Activated effector memory CD4-positive, alpha-beta T cell treated with Interleukin-2 at 50 U/mL for 16 hours (primary cell): ENCODE measurements around the gene UNG.
"Not testable (repeated sequence)": the region's sequence is repeated elsewhere in the genome, so short reads cannot be mapped to it uniquely, and the experiment has no call there.

Source experiments
- DNase-seq: peaks from one replicate; pipeline ENCODE4 v3.0.0-alpha.2; 2020

UNG gene

GRCh38 chr12:109097435-109098182, at the start of gene UNG:
Gene UNG, plus strand, starts transcription at chr12:109097597. Its CDS starts 83 bp downstream, at chr12:109097680.
- peak; percentile 96 for DNase-seq

- not testable (repeated sequence) for DNase-seq
Measured at GRCh38 chr12:109048706-109049105, 48.7 kb upstream of the UNG start.

- not testable (repeated sequence) for DNase-seq
Measured at GRCh38 chr12:109049794-109050193, 47.6 kb upstream of the UNG start.

- no peak for DNase-seq
Measured at GRCh38 chr12:109052097-109052413, 45.3 kb upstream of the UNG start.

DNA sequence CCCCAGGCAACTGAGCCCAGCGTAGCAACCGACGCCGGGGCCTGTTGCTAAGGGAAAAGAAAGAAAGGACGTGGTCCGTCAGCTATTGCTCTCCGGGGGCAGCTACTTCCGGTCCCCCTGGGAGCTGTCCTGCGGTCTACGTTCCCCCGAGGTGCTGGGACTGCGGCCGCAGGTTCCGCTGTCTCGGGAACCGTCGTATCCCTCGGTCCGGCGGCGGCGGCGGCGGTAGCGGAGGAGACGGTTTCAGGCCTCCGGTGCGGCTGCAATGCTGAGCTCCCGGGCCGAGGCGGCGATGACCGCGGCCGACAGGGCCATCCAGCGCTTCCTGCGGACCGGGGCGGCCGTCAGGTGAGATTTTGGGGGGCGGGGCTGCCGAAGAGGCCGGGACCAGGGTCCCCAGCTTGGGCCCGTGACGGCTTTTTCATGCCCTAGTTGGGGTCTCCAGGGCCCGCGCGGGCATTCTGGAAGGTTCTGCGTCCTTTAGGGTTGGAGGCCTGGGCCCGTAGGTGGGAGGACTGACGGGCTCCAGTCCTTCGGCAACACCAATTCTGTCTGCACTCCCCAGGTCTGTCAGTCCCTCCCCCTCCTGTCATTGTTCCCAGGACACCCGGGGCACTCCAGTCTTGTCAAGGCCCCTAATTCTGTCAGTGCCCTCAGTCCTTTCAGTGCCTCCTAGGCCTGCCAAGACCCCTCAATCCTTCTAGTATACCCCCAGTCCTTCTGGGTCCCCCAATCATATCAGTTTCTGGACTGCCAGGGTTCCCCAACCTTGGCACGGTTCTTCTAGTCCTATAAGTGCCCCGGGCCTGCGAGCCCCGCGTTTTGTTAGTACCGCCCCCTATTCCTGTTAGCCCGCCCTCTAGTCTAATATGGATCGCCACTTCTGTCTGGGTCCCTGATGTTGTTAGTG, 44.7 kb upstream of the UNG start, which contains the start of gene USP30:
USP30 (plus strand) TSS at position 163 of the 910 bp plus-strand sequence; CDS start at position 266, 103 bp downstream.
- peak; percentile 75 for DNase-seq

DNA sequence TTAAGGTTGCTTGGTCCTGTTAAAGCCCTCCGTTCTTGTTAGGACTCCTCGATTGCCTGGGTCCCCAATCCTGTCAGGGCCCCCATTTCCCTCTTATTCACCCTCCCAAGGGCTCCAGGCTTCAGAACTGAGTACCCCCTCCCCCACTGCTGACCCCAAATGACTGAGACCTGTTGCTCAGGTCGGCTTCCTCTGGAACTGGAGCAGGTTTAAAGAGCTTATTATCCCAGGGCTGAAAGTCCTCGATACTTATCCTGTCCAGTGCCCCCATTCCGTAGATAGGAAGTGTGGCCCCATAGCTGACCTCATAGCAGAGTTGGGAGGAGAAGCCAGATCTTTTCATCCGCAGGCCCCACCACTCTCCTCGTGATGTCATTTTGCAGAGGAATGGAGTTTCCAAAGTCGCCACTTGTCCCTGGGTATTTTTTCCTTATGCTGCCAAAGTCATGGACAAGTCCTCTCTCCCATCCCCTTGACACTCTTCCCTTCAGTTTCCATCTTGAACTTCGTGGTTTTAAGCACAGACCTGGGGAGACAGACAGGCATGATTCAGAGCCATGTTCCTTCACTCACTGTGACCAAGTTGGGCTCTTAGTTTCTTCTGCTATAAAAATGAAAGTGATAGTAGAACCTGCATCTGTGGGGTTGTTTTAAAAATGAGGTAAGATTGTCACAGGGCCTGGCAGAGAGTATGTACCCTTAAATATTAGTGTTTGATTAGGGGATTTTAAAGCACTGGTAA, 43.8 kb upstream of the UNG start:
- DNase-seq: no peak

- DNase-seq: not testable (repeated sequence)
Measured at GRCh38 chr12:109054124-109054513, 43.3 kb upstream of the UNG start.

GRCh38 chr12:109054520-109054919, 42.9 kb upstream of the UNG start:
- DNase-seq: no peak

DNA sequence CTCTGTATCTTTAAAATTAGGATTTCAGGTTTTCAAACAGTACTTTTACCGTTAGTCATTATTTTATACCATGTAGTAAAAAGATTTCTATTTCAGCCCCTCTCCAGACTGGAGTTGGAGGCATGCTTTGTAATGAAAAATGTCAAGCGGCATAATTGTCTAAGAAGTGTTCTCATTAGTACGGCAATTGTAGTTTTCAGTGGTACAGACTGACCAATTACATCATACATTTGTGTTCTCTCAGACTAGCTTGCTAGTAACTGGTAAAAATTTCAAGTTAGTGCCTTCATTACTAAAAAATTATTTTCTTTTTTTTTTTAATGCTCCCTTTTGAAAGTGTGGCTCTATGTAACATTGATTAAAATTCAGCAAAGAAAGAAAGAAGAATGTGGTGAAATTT, 40.5 kb upstream of the UNG start:
- no peak for DNase-seq

- no peak for DNase-seq
Measured at GRCh38 chr12:109057376-109057775, 40.0 kb upstream of the UNG start.

GRCh38 chr12:109058773-109059172, 38.6 kb upstream of the UNG start:
- DNase-seq: no peak

DNA sequence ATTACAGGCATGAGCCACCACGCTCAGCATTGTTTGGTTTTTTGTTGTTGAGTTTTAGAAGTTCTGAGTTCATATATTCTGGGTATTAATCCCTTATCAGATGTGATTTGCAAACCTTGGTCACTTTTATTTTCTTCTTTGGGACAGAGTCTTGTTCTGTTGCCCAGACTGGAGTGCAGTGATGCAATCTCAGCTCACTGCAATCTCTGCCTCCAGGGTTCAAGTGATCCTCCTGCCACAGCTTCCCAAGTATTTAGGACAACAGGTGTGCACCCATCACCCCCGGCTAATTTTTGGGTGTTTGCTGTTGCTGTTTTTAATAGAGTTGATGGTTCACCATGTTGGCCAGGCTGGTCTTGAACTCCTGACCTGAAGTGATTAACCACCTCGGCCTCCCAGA, 33.3 kb upstream of the UNG start:
- no peak for DNase-seq

DNA sequence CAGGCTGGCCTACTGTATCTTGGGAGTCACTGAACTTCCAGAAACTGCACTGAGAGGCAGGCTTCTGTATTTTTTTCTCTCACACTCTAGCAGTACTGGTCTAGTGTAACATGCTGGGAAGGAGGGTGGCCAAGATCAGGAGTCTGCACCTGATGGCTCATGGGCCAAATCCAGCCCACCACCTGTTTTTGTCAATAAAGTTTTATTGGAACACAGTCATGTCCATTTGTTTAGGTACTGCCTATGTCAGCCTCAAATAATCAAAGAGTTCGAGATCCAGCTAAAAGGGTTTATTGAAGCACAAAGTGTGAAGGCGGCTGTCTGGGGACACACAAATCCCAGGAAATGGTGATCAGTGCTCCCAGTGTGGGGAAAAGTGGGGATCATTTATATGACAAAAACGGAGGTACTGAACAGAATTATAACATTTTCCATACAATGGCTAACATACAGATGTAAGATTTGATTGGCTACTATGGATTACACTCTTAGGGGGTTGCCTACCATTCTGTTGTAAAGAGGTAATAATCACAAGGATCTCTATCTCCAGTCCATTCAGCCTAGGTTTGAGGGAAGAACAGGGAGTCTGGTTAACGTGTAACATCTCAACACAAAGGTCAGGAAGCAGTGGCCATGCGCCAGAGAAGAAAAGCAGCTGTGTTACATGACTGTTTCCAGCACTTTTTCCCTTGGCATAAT, 32.1 kb upstream of the UNG start:
- DNase-seq: no peak

DNA sequence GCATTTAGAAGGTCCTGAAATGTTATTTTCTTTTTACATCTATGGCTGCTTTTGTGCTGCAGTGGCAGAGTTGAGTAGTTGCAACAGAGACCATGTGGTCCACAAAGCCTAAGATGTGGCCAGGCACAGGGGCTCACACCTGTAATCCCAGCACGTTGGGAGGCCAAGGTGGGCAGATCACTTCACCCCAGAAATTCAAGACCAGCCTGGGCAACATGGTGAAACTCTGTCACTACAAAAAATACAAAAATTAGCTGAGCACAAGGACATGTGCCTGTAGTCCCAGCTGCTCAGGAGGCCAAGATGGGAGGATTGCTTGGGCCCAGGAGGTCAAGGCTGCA, 31.6 kb upstream of the UNG start:
- no peak for DNase-seq

GRCh38 chr12:109069307-109070271, 27.8 kb upstream of the UNG start:
- DNase-seq: no peak

DNA sequence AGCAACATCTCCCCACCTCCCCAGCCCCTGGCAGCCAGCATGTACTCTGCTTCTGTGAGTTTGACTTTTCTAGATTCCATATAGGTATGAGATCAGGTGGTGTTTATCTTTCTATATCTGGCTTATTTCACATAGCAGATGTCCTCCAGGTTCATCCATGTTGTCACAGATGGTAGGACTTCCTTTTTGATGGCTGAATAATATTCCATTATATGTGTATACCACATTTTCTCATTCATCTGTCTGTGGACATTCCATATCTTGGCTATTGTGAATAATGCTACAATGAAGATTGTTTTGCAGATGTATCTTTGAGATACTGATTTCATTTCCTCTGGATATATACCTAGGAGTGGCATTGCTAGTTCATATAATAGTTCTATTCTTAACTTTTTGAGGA, 22.5 kb upstream of the UNG start:
- no peak for DNase-seq

- DNase-seq: no peak
Measured at GRCh38 chr12:109082751-109083150, 14.6 kb upstream of the UNG start.

DNA sequence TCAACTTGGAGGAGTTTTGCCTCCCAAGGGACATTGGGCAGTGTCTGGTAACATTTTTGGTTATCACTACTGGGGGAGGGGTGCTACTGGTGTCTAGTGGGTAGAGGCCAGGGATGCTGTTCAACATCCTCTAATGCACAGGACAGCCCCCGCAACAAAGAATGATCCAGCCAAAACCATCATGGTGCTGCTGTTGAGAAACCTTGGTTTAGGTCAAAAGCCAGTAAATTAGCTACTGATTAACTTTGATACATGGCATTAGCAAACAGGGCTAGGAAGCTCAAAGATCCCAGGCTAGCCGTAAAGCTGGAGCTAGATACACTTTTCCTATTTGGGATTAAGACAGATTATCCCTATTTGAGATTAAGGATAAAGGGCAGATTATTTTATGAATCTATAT, 13.0 kb upstream of the UNG start:
- no peak for DNase-seq

GRCh38 chr12:109085590-109085989, 11.8 kb upstream of the UNG start:
- DNase-seq: no peak

GRCh38 chr12:109087250-109087649, 10.1 kb upstream of the UNG start:
- DNase-seq: no peak

GRCh38 chr12:109088818-109089217, 8.6 kb upstream of the UNG start:
- DNase-seq: no peak

DNA sequence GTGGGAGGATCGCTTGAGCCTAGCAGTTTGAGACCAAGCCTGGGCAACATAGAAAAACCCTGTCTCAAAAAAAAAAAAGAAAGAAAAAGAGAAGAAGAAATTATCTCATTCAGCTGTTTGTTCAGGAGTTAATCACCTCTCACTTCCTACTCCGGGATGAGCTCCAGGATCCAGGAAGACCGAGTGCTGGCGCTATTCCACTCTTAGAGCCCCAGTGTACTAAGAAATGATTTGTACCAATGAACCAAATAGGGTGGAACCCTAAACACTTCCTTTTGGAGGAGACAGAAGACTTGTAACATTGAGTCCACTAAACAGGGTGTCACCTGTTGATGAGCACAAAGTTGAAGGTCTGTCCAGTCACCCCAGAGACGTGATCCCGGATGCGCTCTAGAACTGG, 7.7 kb upstream of the UNG start:
- no peak for DNase-seq
